GM12892 (cell line): ENCODE measurements around the gene HAGHL.

ENCODE experiments used
- POLR2A ChIP-seq: IDR thresholded peaks from 2 replicates; pipeline ENCODE4 v1.6.1; 2011; ENCODE audit warnings: low read depth, low read length, control low read depth
- POLR2AphosphoS5 ChIP-seq: IDR thresholded peaks from 2 replicates; pipeline ENCODE4 v1.6.1; 2011; ENCODE audit warnings: low read depth, low read length, control low read depth

DNA sequence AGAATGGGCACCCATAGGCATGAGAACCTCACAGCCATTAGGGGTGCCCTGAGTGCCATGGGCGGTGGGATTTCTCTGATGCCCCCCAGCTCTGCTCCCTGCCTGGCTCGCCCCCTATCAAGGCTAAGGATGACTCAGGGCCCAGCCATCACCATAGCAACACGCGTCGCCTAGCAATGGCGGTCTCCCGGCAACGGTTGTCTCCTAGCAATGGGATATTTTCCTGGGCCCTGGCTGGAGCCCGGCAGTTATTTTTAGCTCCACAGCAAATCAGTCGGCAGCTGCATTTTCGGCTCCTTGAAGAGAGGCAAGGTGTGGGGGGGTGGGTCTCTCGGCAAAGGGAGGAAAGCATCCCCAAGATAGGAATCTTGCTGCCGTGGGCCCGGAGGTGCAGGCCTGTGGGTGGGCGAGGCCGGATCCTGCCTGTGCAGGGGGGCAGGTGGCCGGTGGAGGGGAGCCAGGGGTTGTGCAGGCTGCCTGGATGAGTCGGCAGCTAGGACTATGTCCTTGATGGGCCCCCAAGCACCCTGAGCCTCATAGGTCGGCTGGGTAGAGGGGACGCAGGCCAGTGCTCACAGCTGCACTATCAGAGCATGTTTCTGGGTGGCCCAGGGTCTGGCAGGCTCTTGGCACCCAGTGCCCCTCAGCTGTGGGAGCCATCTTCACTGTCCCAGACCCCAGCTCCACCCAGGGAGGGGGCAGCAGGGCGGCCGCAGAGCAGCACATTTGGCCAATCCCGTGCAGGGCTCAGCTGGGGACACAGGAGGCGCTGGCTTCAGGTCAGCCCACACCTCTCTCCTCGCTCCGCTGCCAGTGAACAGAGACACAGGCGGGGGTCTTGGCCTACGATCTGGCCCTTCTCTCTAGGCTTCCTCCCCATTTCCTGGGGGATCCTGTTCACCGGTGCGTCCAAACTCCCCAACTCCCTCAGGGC is 17.1 kb upstream of the HAGHL start:
- TF ChIP-seq POLR2AphosphoS5 (no peak), POLR2A (no peak)
